Activated CD8-positive, alpha-beta T cell treated with anti-CD3 and anti-CD28 coated beads, Interleukin-2, amount 10 ng/mL, durations not matched to agents 7 days and 5 days (primary cell): ENCODE data around the gene TMEM33. TPM values are rescaled to one million over a fixed set of nuclear protein-coding genes. Genes with fewer than 3 reads are reported as not detected.

Experiments
- ATAC-seq: fragments of 150-1000 bp; cut with Tn5 transposase; one replicate; pipeline ENCODE4 v1.10.0; 2021; ENCODE audit warnings: moderate library complexity
- CTCF ChIA-PET: fragments of 350-600 bp; sonication (Branson Sonifier 250); formaldehyde crosslinking; loops from one replicate; lab custom pipeline; 2021; ENCODE audit warnings: antibody characterized with exemption; lab: Charles Lee
- POLR2A ChIA-PET: fragments of 350-600 bp; sonication (Branson Sonifier 250); formaldehyde crosslinking; loops from one replicate; lab custom pipeline; 2021; ENCODE audit warnings: antibody characterized with exemption; lab: Charles Lee
- DNase-seq: peaks from one replicate; pipeline ENCODE4 v3.0.0-alpha.2; 2020
- H3K27ac Mint-ChIP-seq: one replicate; pipeline ENCODE4 v1.8.0; 2021; ENCODE audit warnings: mild to moderate bottlenecking, mixed read lengths
- H3K27me3 Mint-ChIP-seq: one replicate; pipeline ENCODE4 v1.8.0; 2021; ENCODE audit warnings: low read depth, mixed read lengths
- H3K36me3 Mint-ChIP-seq: one replicate; pipeline ENCODE4 v1.8.0; 2021; ENCODE audit warnings: low read depth, mixed read lengths
- H3K4me1 Mint-ChIP-seq: one replicate; pipeline ENCODE4 v1.8.0; 2021; ENCODE audit warnings: low read depth, mixed read lengths
- H3K4me3 Mint-ChIP-seq: one replicate; pipeline ENCODE4 v1.8.0; 2021; ENCODE audit warnings: mild to moderate bottlenecking, mixed read lengths
- H3K9me3 Mint-ChIP-seq: one replicate; pipeline ENCODE4 v1.8.0; 2022; ENCODE audit warnings: mixed read lengths; ENCODE audit not compliant: insufficient read depth
- total RNA-seq, 2 experiments: library from RNA; stranded (reverse); gene quantifications; one replicate each; pipeline ENCODE4 v1.2.3, GENCODE V29; 2021

The TMEM33 gene
- total RNA-seq, 2 experiments from 2014 or later, result 59.9 TPM

GRCh38 chr4:41940834-41941233 is 5.6 kb downstream of the TMEM33 start:
- Mint-ChIP-seq H3K4me1 (peaks cover 20% of the 10 kb centered on the region), H3K27ac (no peak overlapping the region), H3K9me3 (no peaks in the 10 kb centered on the region), H3K27me3 (no peaks in the 10 kb centered on the region), H3K4me3 (no peak overlapping the region), H3K36me3 (peaks cover 47% of the 10 kb centered on the region)
- ATAC-seq, result no peak
- POLR2A ChIA-PET, result interaction anchor here (0.7 kb wide), 1 partner anchor 10 kb away, joined by 3 read pairs; no protein-coding TSS in a partner anchor
- CTCF ChIA-PET, result no interaction called here
- no peak for DNase-seq

GRCh38 chr4:41943506-41943905 is 8.3 kb downstream of the TMEM33 start:
- Mint-ChIP-seq H3K36me3 (peaks cover 46% of the 10 kb centered on the region), H3K27ac (no peak overlapping the region), H3K4me1 (peaks cover 8% of the 10 kb centered on the region), H3K4me3 (no peak overlapping the region), H3K27me3 (no peaks in the 10 kb centered on the region), H3K9me3 (no peaks in the 10 kb centered on the region)
- ChIA-PET CTCF (no interaction called here), POLR2A (no interaction called here)
- DNase-seq (no peak), ATAC-seq (no peak)

- no peak overlapping the region for H3K4me3 Mint-ChIP-seq
- ATAC-seq (no peak), DNase-seq (no peak)
- no peaks in the 10 kb centered on the region for H3K27me3 Mint-ChIP-seq
- POLR2A ChIA-PET, result no interaction called here
- peaks cover 11% of the 10 kb centered on the region for H3K4me1 Mint-ChIP-seq
- peaks cover 43% of the 10 kb centered on the region for H3K36me3 Mint-ChIP-seq
- H3K9me3 Mint-ChIP-seq, result no peaks in the 10 kb centered on the region
- CTCF ChIA-PET, result no interaction called here
- H3K27ac Mint-ChIP-seq, result no peak overlapping the region
Observed at GRCh38 chr4:41944089-41944488, 8.9 kb downstream of the TMEM33 start.

- H3K4me3 Mint-ChIP-seq, result no peak overlapping the region
- H3K4me1 Mint-ChIP-seq, result peaks cover 20% of the 10 kb centered on the region
- H3K27ac Mint-ChIP-seq, result peak overlapping the region; percentile 36
- peaks cover 56% of the 10 kb centered on the region for H3K36me3 Mint-ChIP-seq
- DNase-seq (no peak), ATAC-seq (no peak)
- POLR2A ChIA-PET, result no interaction called here
- H3K9me3 Mint-ChIP-seq, result no peaks in the 10 kb centered on the region
- CTCF ChIA-PET, result interaction anchor here (1.1 to 1.6 kb wide), 2 partner anchors 10 to 15 kb away, joined by 3 to 8 read pairs; partner anchors contain the start of gene TMEM33
- no peaks in the 10 kb centered on the region for H3K27me3 Mint-ChIP-seq
Observed at GRCh38 chr4:41949531-41949930, 14.3 kb downstream of the TMEM33 start.

GRCh38 chr4:41957634-41958033 is 22.4 kb downstream of the TMEM33 start:
- ATAC-seq (peak; percentile 57), DNase-seq (peak; percentile 34)
- Mint-ChIP-seq H3K4me3 (no peak overlapping the region), H3K27ac (no peak overlapping the region), H3K9me3 (no peaks in the 10 kb centered on the region), H3K4me1 (no peaks in the 10 kb centered on the region), H3K36me3 (peaks cover 21% of the 10 kb centered on the region), H3K27me3 (no peaks in the 10 kb centered on the region)
- ChIA-PET CTCF (interaction anchor here (0.6 to 2.1 kb wide), 14 partner anchors 9 to 677 kb away, joined by 3 to 10 read pairs (median 3); partner anchors contain the start of gene SLC30A9), POLR2A (interaction anchor here (0.7 kb wide), 1 partner anchor 315 kb away, joined by 3 read pairs; no protein-coding TSS in a partner anchor)

GRCh38 chr4:41963105-41963504 is 27.9 kb downstream of the TMEM33 start:
- H3K4me3 Mint-ChIP-seq, result no peak overlapping the region
- DNase-seq, result peak; percentile 28

GRCh38 chr4:41964401-41964800 is 29.2 kb downstream of the TMEM33 start:
- CTCF ChIA-PET, result interaction anchor here (1.2 kb wide), 1 partner anchor 22 kb away, joined by 3 read pairs; no protein-coding TSS in a partner anchor
- no peak for DNase-seq
- no peak for ATAC-seq
- Mint-ChIP-seq H3K27me3 (no peaks in the 10 kb centered on the region), H3K4me1 (no peaks in the 10 kb centered on the region), H3K4me3 (no peak overlapping the region), H3K9me3 (no peaks in the 10 kb centered on the region), H3K27ac (no peak overlapping the region), H3K36me3 (peaks cover 2% of the 10 kb centered on the region)
- POLR2A ChIA-PET, result no interaction called here

More at GRCh38 chr4:41963105-41963504, 27.9 kb downstream of the TMEM33 start:
- CTCF ChIA-PET, result interaction anchor here (0.6 to 1.2 kb wide), 2 partner anchors 16 to 24 kb away, joined by 3 read pairs; no protein-coding TSS in a partner anchor
- no peaks in the 10 kb centered on the region for H3K9me3 Mint-ChIP-seq
- H3K36me3 Mint-ChIP-seq, result peaks cover 2% of the 10 kb centered on the region
- H3K27me3 Mint-ChIP-seq, result no peaks in the 10 kb centered on the region
- ATAC-seq, result no peak
- H3K4me1 Mint-ChIP-seq, result no peaks in the 10 kb centered on the region
- POLR2A ChIA-PET, result no interaction called here
- no peak overlapping the region for H3K27ac Mint-ChIP-seq

GRCh38 chr4:41967392-41967791 is 32.2 kb downstream of the TMEM33 start:
- Mint-ChIP-seq H3K27ac (no peak overlapping the region), H3K27me3 (no peaks in the 10 kb centered on the region), H3K36me3 (peaks cover 2% of the 10 kb centered on the region), H3K4me3 (no peak overlapping the region), H3K4me1 (no peaks in the 10 kb centered on the region), H3K9me3 (no peaks in the 10 kb centered on the region)
- ATAC-seq (no peak), DNase-seq (no peak)
- CTCF ChIA-PET, result no interaction called here
- POLR2A ChIA-PET, result interaction anchor here (0.9 kb wide), 1 partner anchor 23 kb away, joined by 3 read pairs; the partner anchor contains the start of gene SLC30A9

GRCh38 chr4:41969671-41970070 is 34.4 kb downstream of the TMEM33 start:
- H3K4me1 Mint-ChIP-seq, result no peaks in the 10 kb centered on the region
- ATAC-seq (no peak), DNase-seq (no peak)
- no peak overlapping the region for H3K4me3 Mint-ChIP-seq
- ChIA-PET CTCF (no interaction called here), POLR2A (no interaction called here)
- no peak overlapping the region for H3K27ac Mint-ChIP-seq
- peaks cover 2% of the 10 kb centered on the region for H3K36me3 Mint-ChIP-seq
- no peaks in the 10 kb centered on the region for H3K9me3 Mint-ChIP-seq
- no peaks in the 10 kb centered on the region for H3K27me3 Mint-ChIP-seq

GRCh38 chr4:41975341-41975740 is 40.1 kb downstream of the TMEM33 start:
- DNase-seq (no peak), ATAC-seq (no peak)
- no peak overlapping the region for H3K27ac Mint-ChIP-seq
- no peaks in the 10 kb centered on the region for H3K9me3 Mint-ChIP-seq
- H3K4me3 Mint-ChIP-seq, result no peak overlapping the region
- no peaks in the 10 kb centered on the region for H3K36me3 Mint-ChIP-seq
- POLR2A ChIA-PET, result interaction anchor here (0.5 to 2.5 kb wide), 2 partner anchors 12 to 16 kb away, joined by 3 to 7 read pairs; no protein-coding TSS in a partner anchor
- CTCF ChIA-PET, result interaction anchor here (0.7 to 1.9 kb wide), 3 partner anchors 12 to 18 kb away, joined by 3 to 6 read pairs (median 5); partner anchors contain the start of gene SLC30A9
- no peaks in the 10 kb centered on the region for H3K27me3 Mint-ChIP-seq
- peaks cover 4% of the 10 kb centered on the region for H3K4me1 Mint-ChIP-seq

GRCh38 chr4:41976775-41977516 is 41.7 kb downstream of the TMEM33 start:
- ATAC-seq (no peak), DNase-seq (no peak)
- no peak overlapping the region for H3K27ac Mint-ChIP-seq
- H3K36me3 Mint-ChIP-seq, result no peaks in the 10 kb centered on the region
- H3K4me3 Mint-ChIP-seq, result no peak overlapping the region
- no peaks in the 10 kb centered on the region for H3K27me3 Mint-ChIP-seq
- H3K9me3 Mint-ChIP-seq, result no peaks in the 10 kb centered on the region
- peaks cover 4% of the 10 kb centered on the region for H3K4me1 Mint-ChIP-seq
- ChIA-PET POLR2A (interaction anchor here (2.5 kb wide), 1 partner anchor 14 kb away, joined by 7 read pairs; no protein-coding TSS in a partner anchor), CTCF (interaction anchor here (0.9 to 1.9 kb wide), 6 partner anchors 10 to 201 kb away, joined by 3 to 6 read pairs (median 3); partner anchors contain the start of gene SLC30A9)

- no peaks in the 10 kb centered on the region for H3K9me3 Mint-ChIP-seq
- no peak overlapping the region for H3K4me3 Mint-ChIP-seq
- ATAC-seq (no peak), DNase-seq (no peak)
- H3K27me3 Mint-ChIP-seq, result no peaks in the 10 kb centered on the region
- H3K4me1 Mint-ChIP-seq, result peaks cover 4% of the 10 kb centered on the region
- CTCF ChIA-PET, result interaction anchor here (1.2 kb wide), 1 partner anchor 12 kb away, joined by 3 read pairs; the partner anchor contains the start of gene SLC30A9
- POLR2A ChIA-PET, result no interaction called here
- H3K27ac Mint-ChIP-seq, result no peak overlapping the region
- no peaks in the 10 kb centered on the region for H3K36me3 Mint-ChIP-seq
Observed at GRCh38 chr4:41977709-41978108, 42.5 kb downstream of the TMEM33 start.
